Chondrocyte (in vitro differentiated cells): Measurements from ENCODE around the gene C1orf87. TPM values are rescaled to one million over a fixed set of nuclear protein-coding genes. Genes with fewer than 3 reads are reported as not detected.

Experiments
- DNase-seq: peaks from one replicate; pipeline ENCODE4 v3.0.0; 2021; ENCODE audit warnings: mixed read lengths, low spot score
- H3K27ac Mint-ChIP-seq: one replicate; pipeline ENCODE4 v1.8.0; 2021; ENCODE audit warnings: mild to moderate bottlenecking, moderate library complexity, mixed read lengths; ENCODE audit not compliant: unreplicated experiment
- H3K27me3 Mint-ChIP-seq: 2 replicates; pipeline ENCODE4 v1.8.0; 2021; ENCODE audit warnings: low read depth, mixed read lengths
- H3K36me3 Mint-ChIP-seq: 2 replicates; pipeline ENCODE4 v1.8.0; 2021; ENCODE audit warnings: low read depth, mixed read lengths
- H3K4me1 Mint-ChIP-seq: 2 replicates; pipeline ENCODE4 v1.8.0; 2021; ENCODE audit warnings: low read depth, mild to moderate bottlenecking, mixed read lengths
- H3K4me3 Mint-ChIP-seq: one replicate; pipeline ENCODE4 v1.8.0; 2021; ENCODE audit warnings: mild to moderate bottlenecking, moderate library complexity, mixed read lengths; ENCODE audit not compliant: unreplicated experiment
- H3K9me3 Mint-ChIP-seq: 2 replicates; pipeline ENCODE4 v1.8.0; 2021; ENCODE audit warnings: low read depth, mixed read lengths
- CTCF ChIP-seq: fragments of 200-600 bp; sonication (generic); IDR thresholded peaks from 2 replicates; pipeline ENCODE4 v1.5.0; 2021; ENCODE audit warnings: antibody characterized with exemption, mild to moderate bottlenecking, moderate library complexity
- total RNA-seq: library from RNA; stranded (reverse); gene quantifications from 3 replicates; pipeline ENCODE4 v1.2.1, GENCODE V29; 2021

The C1orf87 gene
- total RNA-seq, 1 donor from 2014 or later = not detected

GRCh38 chr1:60065199-60065598 is 8.4 kb downstream of the C1orf87 start:
- Mint-ChIP-seq H3K36me3 (no peaks in the 10 kb centered on the region), H3K27ac (no peak overlapping the region), H3K27me3 (no peaks in the 10 kb centered on the region), H3K9me3 (no peaks in the 10 kb centered on the region), H3K4me1 (peaks cover 22% of the 10 kb centered on the region), H3K4me3 (no peak overlapping the region)
- no peak for TF ChIP-seq CTCF
- DNase-seq = no peak

- no peak for TF ChIP-seq CTCF
- H3K4me3 Mint-ChIP-seq = no peak overlapping the region
- no peak for DNase-seq
- H3K27ac Mint-ChIP-seq = no peak overlapping the region
- no peaks in the 10 kb centered on the region for H3K9me3 Mint-ChIP-seq
- no peaks in the 10 kb centered on the region for H3K27me3 Mint-ChIP-seq
- peaks cover 10% of the 10 kb centered on the region for H3K4me1 Mint-ChIP-seq
- H3K36me3 Mint-ChIP-seq = no peaks in the 10 kb centered on the region
These were observed 10.0 kb downstream of the C1orf87 start for GRCh38 chr1:60063561-60063960.

- Mint-ChIP-seq H3K4me3 (no peak overlapping the region), H3K36me3 (no peaks in the 10 kb centered on the region), H3K9me3 (no peaks in the 10 kb centered on the region), H3K27me3 (no peaks in the 10 kb centered on the region), H3K27ac (no peak overlapping the region), H3K4me1 (peaks cover 5% of the 10 kb centered on the region)
- DNase-seq = no peak
- no peak for TF ChIP-seq CTCF
These were observed 14.1 kb downstream of the C1orf87 start for GRCh38 chr1:60059468-60059867.

- Mint-ChIP-seq H3K27me3 (no peaks in the 10 kb centered on the region), H3K9me3 (peaks cover 13% of the 10 kb centered on the region), H3K27ac (no peak overlapping the region), H3K36me3 (peaks cover 6% of the 10 kb centered on the region), H3K4me1 (peaks cover 5% of the 10 kb centered on the region), H3K4me3 (no peak overlapping the region)
- DNase-seq = no peak
- TF ChIP-seq CTCF = no peak
These were observed 18.2 kb downstream of the C1orf87 start for GRCh38 chr1:60055336-60055735.

- Mint-ChIP-seq H3K27ac (no peak overlapping the region), H3K4me3 (no peak overlapping the region), H3K9me3 (peaks cover 15% of the 10 kb centered on the region), H3K36me3 (peaks cover 7% of the 10 kb centered on the region), H3K27me3 (no peaks in the 10 kb centered on the region), H3K4me1 (peaks cover 5% of the 10 kb centered on the region)
- no peak for DNase-seq
- no peak for TF ChIP-seq CTCF
These were observed 19.2 kb downstream of the C1orf87 start for GRCh38 chr1:60054374-60054773.
